GM12878 (cell line): ENCODE measurements around the gene LRP1B.

Experiments used
- ATF2 ChIP-seq: IDR thresholded peaks from 2 replicates; pipeline ENCODE4 v1.6.1; 2012; ENCODE audit warnings: low read length, inconsistent platforms
- CTCF ChIP-seq, 3 experiments: IDR thresholded peaks in 2 of 3; conservative IDR thresholded peaks in 1 of 3; 2 replicates each; pipeline ENCODE4 v1.5.1; 2011; ENCODE audit warnings: low read depth in 3 of 3, low read length in 3 of 3, mild to moderate bottlenecking in 3 of 3, control low read depth in 2 of 3, moderate library complexity in 2 of 3, inconsistent platforms in 1 of 3, mixed read lengths in 1 of 3; ENCODE audit not compliant: control insufficient read depth in 2 of 3, insufficient read depth in 1 of 3; ENCODE audit errors: extremely low read depth in 1 of 3
- EP300 ChIP-seq, 2 experiments: fragments of 150-350 bp in 1 of 2; IDR thresholded peaks; 2 replicates each; pipeline ENCODE4 v1.6.1; 2011 to 2012; ENCODE audit warnings: low read depth in 2 of 2, low read length in 2 of 2, borderline replicate concordance in 1 of 2, improper control_type of control experiment in 1 of 2, inconsistent platforms in 1 of 2; ENCODE audit not compliant: control insufficient read depth in 1 of 2
- JUND ChIP-seq: IDR thresholded peaks from 2 replicates; pipeline ENCODE4 v1.6.1; 2012; ENCODE audit warnings: low read depth, mild to moderate bottlenecking, low read length, improper control_type of control experiment, moderate library complexity
- POLR2A ChIP-seq: IDR thresholded peaks from 2 replicates; pipeline ENCODE4 v1.6.1; 2011; ENCODE audit warnings: low read depth, mild to moderate bottlenecking, low read length
- POLR2AphosphoS5 ChIP-seq: IDR thresholded peaks from 2 replicates; pipeline ENCODE4 v1.6.1; 2011; ENCODE audit warnings: mild to moderate bottlenecking, low read length, inconsistent platforms
- SREBF2 ChIP-seq: IDR thresholded peaks from 2 replicates; pipeline ENCODE4 v1.6.1; 2012; ENCODE audit warnings: mild to moderate bottlenecking, low read length
- SUZ12 ChIP-seq: fragments of 200-600 bp; sonication (generic); IDR thresholded peaks from one replicate; pipeline ENCODE4 v1.6.1; 2018; ENCODE audit warnings: antibody characterized with exemption, mild to moderate bottlenecking; ENCODE audit not compliant: unreplicated experiment
- YY1 ChIP-seq: IDR thresholded peaks from 2 replicates; pipeline ENCODE4 v1.6.1; 2011; ENCODE audit warnings: low read depth, mild to moderate bottlenecking, low read length
- ZSCAN29 ChIP-seq: fragments of 450-650 bp; IDR thresholded peaks from 2 replicates; pipeline ENCODE4 v1.6.1; 2017; ENCODE audit warnings: mild to moderate bottlenecking, moderate library complexity
- TF ChIP-seq, protein P1 (sequence below): fragments of 450-650 bp; IDR thresholded peaks from 2 replicates; pipeline ENCODE4 v1.6.1; 2017; ENCODE audit warnings: mild to moderate bottlenecking
- TF ChIP-seq, protein P2 (sequence below): IDR thresholded peaks from 2 replicates; pipeline ENCODE4 v1.6.1; 2012; ENCODE audit warnings: improper control_type of control experiment, low read depth, low read length; ENCODE audit not compliant: insufficient replicate concordance
- TF ChIP-seq, protein P3 (sequence below): fragments of 450-650 bp; formaldehyde crosslinking; IDR thresholded peaks from 2 replicates; pipeline ENCODE4 v1.4.0; 2022; ENCODE audit warnings: mild to moderate bottlenecking, moderate library complexity

- TF ChIP-seq ZSCAN29, result no peak
- TF ChIP-seq, protein P1, sequence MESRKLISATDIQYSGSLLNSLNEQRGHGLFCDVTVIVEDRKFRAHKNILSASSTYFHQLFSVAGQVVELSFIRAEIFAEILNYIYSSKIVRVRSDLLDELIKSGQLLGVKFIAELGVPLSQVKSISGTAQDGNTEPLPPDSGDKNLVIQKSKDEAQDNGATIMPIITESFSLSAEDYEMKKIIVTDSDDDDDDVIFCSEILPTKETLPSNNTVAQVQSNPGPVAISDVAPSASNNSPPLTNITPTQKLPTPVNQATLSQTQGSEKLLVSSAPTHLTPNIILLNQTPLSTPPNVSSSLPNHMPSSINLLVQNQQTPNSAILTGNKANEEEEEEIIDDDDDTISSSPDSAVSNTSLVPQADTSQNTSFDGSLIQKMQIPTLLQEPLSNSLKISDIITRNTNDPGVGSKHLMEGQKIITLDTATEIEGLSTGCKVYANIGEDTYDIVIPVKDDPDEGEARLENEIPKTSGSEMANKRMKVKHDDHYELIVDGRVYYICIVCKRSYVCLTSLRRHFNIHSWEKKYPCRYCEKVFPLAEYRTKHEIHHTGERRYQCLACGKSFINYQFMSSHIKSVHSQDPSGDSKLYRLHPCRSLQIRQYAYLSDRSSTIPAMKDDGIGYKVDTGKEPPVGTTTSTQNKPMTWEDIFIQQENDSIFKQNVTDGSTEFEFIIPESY, result no peak
- TF ChIP-seq CTCF (IDR thresholded peaks at IDR 0.05 in 2 of 3, conservative IDR thresholded peaks at IDR 0.05 in 1 of 3; ENCODE audit: control insufficient read depth in 2 of 3, extremely low read depth in 1 of 3, insufficient read depth in 1 of 3, low read depth in 3 of 3, low read length in 3 of 3), result no peak
- TF ChIP-seq, protein P2, sequence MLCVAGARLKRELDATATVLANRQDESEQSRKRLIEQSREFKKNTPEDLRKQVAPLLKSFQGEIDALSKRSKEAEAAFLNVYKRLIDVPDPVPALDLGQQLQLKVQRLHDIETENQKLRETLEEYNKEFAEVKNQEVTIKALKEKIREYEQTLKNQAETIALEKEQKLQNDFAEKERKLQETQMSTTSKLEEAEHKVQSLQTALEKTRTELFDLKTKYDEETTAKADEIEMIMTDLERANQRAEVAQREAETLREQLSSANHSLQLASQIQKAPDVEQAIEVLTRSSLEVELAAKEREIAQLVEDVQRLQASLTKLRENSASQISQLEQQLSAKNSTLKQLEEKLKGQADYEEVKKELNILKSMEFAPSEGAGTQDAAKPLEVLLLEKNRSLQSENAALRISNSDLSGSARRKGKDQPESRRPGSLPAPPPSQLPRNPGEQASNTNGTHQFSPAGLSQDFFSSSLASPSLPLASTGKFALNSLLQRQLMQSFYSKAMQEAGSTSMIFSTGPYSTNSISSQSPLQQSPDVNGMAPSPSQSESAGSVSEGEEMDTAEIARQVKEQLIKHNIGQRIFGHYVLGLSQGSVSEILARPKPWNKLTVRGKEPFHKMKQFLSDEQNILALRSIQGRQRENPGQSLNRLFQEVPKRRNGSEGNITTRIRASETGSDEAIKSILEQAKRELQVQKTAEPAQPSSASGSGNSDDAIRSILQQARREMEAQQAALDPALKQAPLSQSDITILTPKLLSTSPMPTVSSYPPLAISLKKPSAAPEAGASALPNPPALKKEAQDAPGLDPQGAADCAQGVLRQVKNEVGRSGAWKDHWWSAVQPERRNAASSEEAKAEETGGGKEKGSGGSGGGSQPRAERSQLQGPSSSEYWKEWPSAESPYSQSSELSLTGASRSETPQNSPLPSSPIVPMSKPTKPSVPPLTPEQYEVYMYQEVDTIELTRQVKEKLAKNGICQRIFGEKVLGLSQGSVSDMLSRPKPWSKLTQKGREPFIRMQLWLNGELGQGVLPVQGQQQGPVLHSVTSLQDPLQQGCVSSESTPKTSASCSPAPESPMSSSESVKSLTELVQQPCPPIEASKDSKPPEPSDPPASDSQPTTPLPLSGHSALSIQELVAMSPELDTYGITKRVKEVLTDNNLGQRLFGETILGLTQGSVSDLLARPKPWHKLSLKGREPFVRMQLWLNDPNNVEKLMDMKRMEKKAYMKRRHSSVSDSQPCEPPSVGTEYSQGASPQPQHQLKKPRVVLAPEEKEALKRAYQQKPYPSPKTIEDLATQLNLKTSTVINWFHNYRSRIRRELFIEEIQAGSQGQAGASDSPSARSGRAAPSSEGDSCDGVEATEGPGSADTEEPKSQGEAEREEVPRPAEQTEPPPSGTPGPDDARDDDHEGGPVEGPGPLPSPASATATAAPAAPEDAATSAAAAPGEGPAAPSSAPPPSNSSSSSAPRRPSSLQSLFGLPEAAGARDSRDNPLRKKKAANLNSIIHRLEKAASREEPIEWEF, result no peak
- TF ChIP-seq JUND, result no peak
- TF ChIP-seq YY1, result no peak
- TF ChIP-seq, protein P3, sequence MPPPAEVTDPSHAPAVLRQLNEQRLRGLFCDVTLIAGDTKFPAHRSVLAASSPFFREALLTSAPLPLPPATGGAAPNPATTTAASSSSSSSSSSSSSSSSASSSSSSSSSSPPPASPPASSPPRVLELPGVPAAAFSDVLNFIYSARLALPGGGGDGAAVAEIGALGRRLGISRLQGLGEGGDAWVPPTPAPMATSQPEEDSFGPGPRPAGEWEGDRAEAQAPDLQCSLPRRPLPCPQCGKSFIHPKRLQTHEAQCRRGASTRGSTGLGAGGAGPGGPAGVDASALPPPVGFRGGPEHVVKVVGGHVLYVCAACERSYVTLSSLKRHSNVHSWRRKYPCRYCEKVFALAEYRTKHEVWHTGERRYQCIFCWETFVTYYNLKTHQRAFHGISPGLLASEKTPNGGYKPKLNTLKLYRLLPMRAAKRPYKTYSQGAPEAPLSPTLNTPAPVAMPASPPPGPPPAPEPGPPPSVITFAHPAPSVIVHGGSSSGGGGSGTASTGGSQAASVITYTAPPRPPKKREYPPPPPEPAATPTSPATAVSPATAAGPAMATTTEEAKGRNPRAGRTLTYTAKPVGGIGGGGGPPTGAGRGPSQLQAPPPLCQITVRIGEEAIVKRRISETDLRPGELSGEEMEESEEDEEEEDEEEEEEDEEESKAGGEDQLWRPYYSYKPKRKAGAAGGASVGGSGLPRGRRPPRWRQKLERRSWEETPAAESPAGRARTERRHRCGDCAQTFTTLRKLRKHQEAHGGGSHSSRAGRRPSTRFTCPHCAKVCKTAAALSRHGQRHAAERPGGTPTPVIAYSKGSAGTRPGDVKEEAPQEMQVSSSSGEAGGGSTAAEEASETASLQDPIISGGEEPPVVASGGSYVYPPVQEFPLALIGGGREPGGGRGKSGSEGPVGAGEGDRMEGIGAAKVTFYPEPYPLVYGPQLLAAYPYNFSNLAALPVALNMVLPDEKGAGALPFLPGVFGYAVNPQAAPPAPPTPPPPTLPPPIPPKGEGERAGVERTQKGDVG (CRISPR knock-in tag), result no peak
- TF ChIP-seq ATF2, result no peak
- TF ChIP-seq SUZ12, result no peak
- TF ChIP-seq EP300 (IDR thresholded peaks at IDR 0.05; ENCODE audit: borderline replicate concordance in 1 of 2, control insufficient read depth in 1 of 2, low read depth in 2 of 2, low read length in 2 of 2), result no peak
- TF ChIP-seq SREBF2, result no peak
- no peak for TF ChIP-seq POLR2A
- TF ChIP-seq POLR2AphosphoS5, result no peak
Measured at GRCh38 chr2:141041281-141041680, 1089.5 kb downstream of the LRP1B start.
